HL-60 (cell line): Measurements from ENCODE around the gene SCYGR1.
"Not testable (repeated sequence)": the region's sequence is repeated elsewhere in the genome, so short reads cannot be mapped to it uniquely, and the experiment has no call there.

Experiments used
- DNase-seq, 2 experiments: peaks; one replicate each; pipeline ENCODE4 v3.0.0-alpha.2; 2010 to 2020; ENCODE audit warnings: low read depth in 1 of 2, low spot score in 1 of 2
- H3K27ac ChIP-seq: fragments of 250-450 bp; sonication (Bioruptor Pico); replicated peaks from 2 replicates; pipeline ENCODE4 v1.5.1; 2020; ENCODE audit warnings: mild to moderate bottlenecking, moderate library complexity
- H3K27me3 ChIP-seq: fragments of 250-450 bp; sonication (Bioruptor Pico); 2 replicates; pipeline ENCODE4 v1.5.1; 2021; ENCODE audit warnings: mild to moderate bottlenecking, moderate library complexity; ENCODE audit not compliant: insufficient read depth, poor library complexity, severe bottlenecking
- H3K4me3 ChIP-seq: replicated peaks from 2 replicates; pipeline ENCODE4 v1.5.1; 2011; ENCODE audit warnings: mild to moderate bottlenecking, control low read depth, low read length; ENCODE audit not compliant: insufficient read depth
- CTCF ChIP-seq: IDR thresholded peaks from one replicate; pipeline ENCODE4 v1.5.1; 2011; ENCODE audit warnings: low read length, control low read depth, inconsistent platforms; ENCODE audit not compliant: insufficient read depth
- GABPA ChIP-seq: IDR thresholded peaks from 2 replicates; pipeline ENCODE4 v1.6.1; 2012; ENCODE audit warnings: low read depth
- POLR2AphosphoS5 ChIP-seq: IDR thresholded peaks from 2 replicates; pipeline ENCODE4 v1.6.1; 2012; ENCODE audit warnings: low read depth
- REST ChIP-seq: IDR thresholded peaks from 2 replicates; pipeline ENCODE4 v1.6.1; 2012; ENCODE audit warnings: low read depth; ENCODE audit not compliant: insufficient replicate concordance
- SPI1 ChIP-seq: IDR thresholded peaks from 2 replicates; pipeline ENCODE4 v1.6.1; 2012; ENCODE audit warnings: low read depth, mild to moderate bottlenecking, borderline replicate concordance

SCYGR1 gene

GRCh38 chr2:227366769-227367426 lies 20.9 kb downstream of the SCYGR1 start:
- no peak overlapping the region for H3K27ac ChIP-seq
- no peak overlapping the region for H3K4me3 ChIP-seq
- TF ChIP-seq GABPA (no peak), CTCF (no peak), SPI1 (no peak), POLR2AphosphoS5 (no peak), REST (no peak)
- no peaks in the 10 kb centered on the region for H3K27me3 ChIP-seq
- DNase-seq: no peak

GRCh38 chr2:227365833-227366232 lies 21.9 kb downstream of the SCYGR1 start:
- Histone ChIP-seq H3K4me3 (no peak overlapping the region), H3K27ac (no peak overlapping the region), H3K27me3 (no peaks in the 10 kb centered on the region)
- DNase-seq: no peak
- TF ChIP-seq REST: no peak

DNA sequence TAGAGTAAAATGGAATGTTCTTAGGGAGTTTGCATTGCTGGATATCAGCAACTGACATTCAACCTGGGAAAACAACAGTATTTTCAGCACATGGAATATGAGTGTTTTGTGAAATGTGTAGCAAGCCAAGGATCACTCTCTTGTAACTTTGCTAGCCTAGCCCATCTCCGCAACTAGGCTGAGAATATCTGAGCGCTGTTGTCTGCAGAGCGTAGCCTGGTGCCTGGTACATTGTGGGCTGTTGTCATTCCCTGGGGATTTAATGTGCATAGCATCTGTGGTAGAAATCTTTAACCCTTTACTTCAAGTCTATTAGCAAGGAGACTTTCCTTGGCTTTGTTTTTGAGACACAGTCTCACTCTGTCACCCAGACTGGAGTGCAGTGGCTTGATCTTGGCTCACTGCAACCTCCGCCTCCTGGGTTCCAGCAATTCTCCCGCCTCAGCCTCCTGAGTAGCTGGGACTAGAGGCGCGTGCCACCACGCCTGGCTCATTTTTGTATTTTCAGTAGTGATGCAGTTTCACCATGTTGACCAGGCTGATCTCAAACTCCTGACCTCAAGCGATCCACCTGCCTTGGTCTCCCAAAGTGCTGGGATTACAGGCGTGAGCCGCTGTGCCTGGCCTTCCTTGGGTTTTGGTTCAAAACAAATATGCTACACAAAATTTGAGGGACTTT lies 23.0 kb downstream of the SCYGR1 start:
- not testable (repeated sequence) for H3K4me3 ChIP-seq, H3K27ac ChIP-seq, DNase-seq, H3K27me3 ChIP-seq

DNA sequence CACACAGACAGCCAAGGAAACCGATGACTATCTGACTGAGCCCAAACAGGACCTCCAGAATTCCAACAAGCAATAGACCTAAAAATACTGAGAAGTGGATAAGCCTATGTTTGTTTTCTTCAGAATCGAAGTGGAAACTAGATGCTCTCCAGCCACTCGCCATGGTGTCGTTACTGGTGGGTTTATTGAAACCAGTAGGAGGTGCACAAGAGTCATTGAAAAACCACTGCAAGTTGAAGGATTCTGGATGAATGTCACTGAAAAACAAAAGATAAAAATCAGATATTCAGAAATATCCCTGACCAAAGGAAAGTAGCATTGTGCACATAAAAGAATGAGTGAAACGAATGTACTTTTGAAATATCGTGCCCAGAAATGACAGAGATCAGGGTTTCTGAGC lies 24.0 kb downstream of the SCYGR1 start:
- Histone ChIP-seq H3K27ac (no peak overlapping the region), H3K27me3 (no peaks in the 10 kb centered on the region), H3K4me3 (no peak overlapping the region)
- no peak for TF ChIP-seq POLR2AphosphoS5
- no peak for TF ChIP-seq SPI1
- TF ChIP-seq REST: no peak
- no peak for TF ChIP-seq GABPA
- no peak for TF ChIP-seq CTCF
- no peak for DNase-seq
